Kidney (tissue), 14 donors: Measurements from ENCODE around the gene KDM4C. TPM values are rescaled to one million over a fixed set of nuclear protein-coding genes. Genes with fewer than 3 reads are reported as not detected.

Experiments used
- DNase-seq, 5 donors: peaks; one replicate each; pipeline ENCODE4 v3.0.0-alpha.2; 2013 to 2020
- FAIRE-seq: peaks from 2 replicates; lab custom pipeline; 2012; peaks lifted over from hg19 to GRCh38; lab: Jason Lieb, UNC
- H3K27ac ChIP-seq, 2 donors: one replicate each; pipeline ENCODE4 v1.7.0; 2013; ENCODE audit warnings: low read depth in 2 of 2, low read length in 2 of 2, inconsistent platforms in 1 of 2
- H3K27me3 ChIP-seq: one replicate; pipeline ENCODE4 v1.7.1; 2013; ENCODE audit warnings: low read length, inconsistent platforms; ENCODE audit not compliant: control insufficient read depth, insufficient read depth
- H3K36me3 ChIP-seq, 3 donors: one replicate each; pipeline versions ENCODE4 v1.7.0 to v1.7.1; 2013; ENCODE audit warnings: low read length in 3 of 3, control low read depth in 1 of 3, inconsistent platforms in 1 of 3; ENCODE audit not compliant: insufficient read depth in 3 of 3, control insufficient read depth in 2 of 3
- H3K4me1 ChIP-seq, 3 donors: one replicate each; pipeline versions ENCODE4 v1.7.0 to v1.7.1; 2013; ENCODE audit warnings: low read length in 3 of 3, inconsistent platforms in 1 of 3, low read depth in 1 of 3; ENCODE audit not compliant: control insufficient read depth in 2 of 3, insufficient read depth in 2 of 3
- H3K4me3 ChIP-seq, 3 donors: one replicate each; pipeline versions ENCODE4 v1.7.0 to v1.8.1; 2013; ENCODE audit warnings: low read length in 3 of 3, control low read depth in 1 of 3, inconsistent platforms in 1 of 3
- H3K9ac ChIP-seq, 3 donors: one replicate each; pipeline versions ENCODE4 v1.7.0 to v1.7.1; 2013; ENCODE audit warnings: low read length in 3 of 3, control low read depth in 1 of 3, inconsistent platforms in 1 of 3
- H3K9me3 ChIP-seq, 3 donors: one replicate each; pipeline versions ENCODE4 v1.7.0 to v1.7.1; 2013; ENCODE audit warnings: low read length in 3 of 3, control low read depth in 1 of 3, inconsistent platforms in 1 of 3; ENCODE audit not compliant: control insufficient read depth in 2 of 3, insufficient read depth in 1 of 3
- CTCF ChIP-seq: IDR thresholded peaks from 3 replicates; pipeline ENCODE4 v1.5.1; 2012; ENCODE audit warnings: mild to moderate bottlenecking, moderate library complexity, borderline replicate concordance; ENCODE audit not compliant: insufficient read depth; ENCODE audit errors: extremely low read depth
- intact Hi-C: fragments of 100-400 bp; cut with DNase I; formaldehyde crosslinking; loops from one replicate; pipeline ENCODE4 v1.11.1; 2022
- polyA plus RNA-seq: library from polyadenylated mRNA; stranded (reverse); fragments of 350-450 nt; fragmentation: Illumina TruSeq; extraction: RNeasy Lipid Tissue Mini Kit (QIAGEN cat#74804); gene quantifications from one replicate; pipeline ENCODE4 v1.2.3, GENCODE V29; 2014; ENCODE audit warnings: low read depth, low replicate concordance; ENCODE audit not compliant: insufficient read depth
- total RNA-seq: library from RNA; stranded (reverse); fragmentation: NEBNext Ultra II Directional; extraction: Animal tissue kit (Norgen Biotek cat#: 25700); gene quantifications from one replicate; pipeline ENCODE4 v1.2.1, GENCODE V29; 2021
- donor health status: control.
- donor health status: control.
- donor health status: control.
- donor health status: control.
- donor health status: control.
- donor health status: DM: yes; HTN: yes; CAD: no.
- donor health status: Normal renal cell carcinoma (clear cell type).

KDM4C gene
- total and polyA plus RNA-seq, 2 donors from 2014 or later = 7.1 to 47.1 TPM

GRCh38 chr9:7103771-7104170, 346.0 kb downstream of the KDM4C start:
- H3K27ac ChIP-seq = no peak overlapping the region
- H3K36me3 ChIP-seq = peaks cover 0 to 15% (median 8%) of the 10 kb centered on the region in 3 donors
- H3K27me3 ChIP-seq = no peaks in the 10 kb centered on the region
- DNase-seq (no peak), FAIRE-seq (no peak)
- H3K9ac ChIP-seq = no peak overlapping the region
- H3K4me1 ChIP-seq = no peaks in the 10 kb centered on the region
- TF ChIP-seq CTCF = no peak
- H3K9me3 ChIP-seq = no peaks in the 10 kb centered on the region
- no peak overlapping the region for H3K4me3 ChIP-seq
- intact Hi-C loops = no loop called here

GRCh38 chr9:7104625-7105024, 346.9 kb downstream of the KDM4C start:
- intact Hi-C loops = no loop called here
- FAIRE-seq (no peak), DNase-seq (no peak)
- no peaks in the 10 kb centered on the region for H3K27me3 ChIP-seq
- no peak for TF ChIP-seq CTCF
- no peaks in the 10 kb centered on the region for H3K4me1 ChIP-seq
- H3K9me3 ChIP-seq = no peaks in the 10 kb centered on the region
- no peak overlapping the region for H3K9ac ChIP-seq
- H3K4me3 ChIP-seq = no peak overlapping the region
- no peak overlapping the region for H3K27ac ChIP-seq
- H3K36me3 ChIP-seq = peaks cover 0 to 15% (median 8%) of the 10 kb centered on the region in 3 donors

- no peaks in the 10 kb centered on the region for H3K9me3 ChIP-seq
- intact Hi-C loops = no loop called here
- TF ChIP-seq CTCF = no peak
- no peak overlapping the region for H3K4me3 ChIP-seq
- no peak overlapping the region for H3K9ac ChIP-seq
- H3K4me1 ChIP-seq = no peaks in the 10 kb centered on the region
- no peak overlapping the region for H3K27ac ChIP-seq
- no peaks in the 10 kb centered on the region for H3K27me3 ChIP-seq
- FAIRE-seq (no peak), DNase-seq (no peak)
- peaks cover 0 to 15% (median 8%) of the 10 kb centered on the region in 3 donors for H3K36me3 ChIP-seq
Measured at GRCh38 chr9:7105095-7105494, 347.3 kb downstream of the KDM4C start.

- Histone ChIP-seq H3K4me1 (no peaks in the 10 kb centered on the region), H3K27me3 (no peaks in the 10 kb centered on the region), H3K27ac (no peak overlapping the region), H3K9me3 (no peaks in the 10 kb centered on the region), H3K9ac (no peak overlapping the region), H3K4me3 (no peak overlapping the region), H3K36me3 (peaks cover 0 to 11% (median 4%) of the 10 kb centered on the region in 3 donors)
- TF ChIP-seq CTCF = no peak
- FAIRE-seq (no peak), DNase-seq (no peak)
- intact Hi-C loops = no loop called here
Measured at GRCh38 chr9:7108936-7109335, 351.2 kb downstream of the KDM4C start.
